Measurements from ENCODE around the gene ELFN1.
A peak's percentile ranks its signal among the peaks of the same experiment; 100 is the strongest.

ELFN1 gene

DNA sequence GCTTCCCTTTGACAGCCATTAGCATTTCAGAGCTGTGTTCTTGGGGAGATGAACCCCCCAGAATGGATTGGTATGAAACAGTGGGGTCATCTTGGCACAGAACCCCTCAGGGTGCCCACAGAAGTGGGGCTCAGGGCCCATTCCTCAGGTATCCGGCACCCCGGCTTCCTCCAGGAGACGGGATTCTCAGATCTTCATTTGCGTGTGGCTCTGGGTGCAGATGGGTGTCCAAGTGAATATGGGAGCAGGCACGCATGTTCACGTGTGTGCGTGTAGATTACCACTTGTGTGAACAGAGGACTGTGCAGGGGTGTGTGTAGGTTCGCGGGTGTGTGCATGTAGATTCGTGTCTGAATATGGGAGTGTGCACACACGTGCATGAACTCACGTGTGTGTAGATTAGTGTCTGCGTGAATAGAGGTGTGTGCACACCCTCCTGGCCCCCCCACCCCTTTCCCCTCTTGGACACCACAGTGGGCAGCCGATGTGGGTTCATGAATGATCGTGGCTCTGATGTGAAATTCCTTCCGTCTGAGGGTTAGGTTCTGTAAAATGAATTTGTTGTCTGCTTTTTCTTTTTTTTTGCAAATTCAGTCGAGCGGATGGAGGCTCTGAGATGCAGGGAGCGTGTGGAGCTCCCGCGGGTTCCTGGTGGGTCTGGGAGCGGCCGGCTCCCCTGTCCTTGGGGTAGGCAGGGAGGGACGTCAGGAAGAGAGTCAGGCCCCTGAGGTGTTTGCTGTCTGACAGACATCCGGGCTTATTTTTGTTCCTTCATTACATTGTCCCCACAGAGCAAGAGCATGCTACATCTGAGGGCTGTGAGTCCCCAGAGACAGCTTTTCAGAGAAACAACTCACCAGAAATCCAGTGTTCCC, 7.4 kb downstream of the ELFN1 start:
- no peak for DNase-seq

DNA sequence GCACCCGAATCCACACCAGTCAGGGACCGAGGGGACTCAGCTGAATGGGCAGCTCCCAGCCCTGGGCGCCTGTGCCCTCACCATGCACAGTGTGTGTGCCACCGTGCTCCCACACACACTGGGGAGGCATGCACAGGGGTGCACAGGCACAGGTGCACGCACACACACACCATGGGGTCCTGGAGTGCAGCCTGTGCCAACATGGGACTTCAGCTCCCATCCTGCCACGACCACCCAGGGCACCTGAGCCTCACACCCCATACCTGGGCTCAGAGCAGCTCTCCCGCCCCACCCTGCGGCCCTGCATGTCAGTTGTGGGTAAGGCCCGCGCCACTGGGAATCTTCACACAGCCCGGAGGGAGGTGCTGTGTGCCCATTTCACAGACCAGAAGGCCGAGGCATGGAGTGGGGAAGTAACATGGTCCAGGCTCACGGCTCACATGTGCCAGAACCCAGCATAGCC, 8.0 kb downstream of the ELFN1 start:
- no peak for DNase-seq

DNA sequence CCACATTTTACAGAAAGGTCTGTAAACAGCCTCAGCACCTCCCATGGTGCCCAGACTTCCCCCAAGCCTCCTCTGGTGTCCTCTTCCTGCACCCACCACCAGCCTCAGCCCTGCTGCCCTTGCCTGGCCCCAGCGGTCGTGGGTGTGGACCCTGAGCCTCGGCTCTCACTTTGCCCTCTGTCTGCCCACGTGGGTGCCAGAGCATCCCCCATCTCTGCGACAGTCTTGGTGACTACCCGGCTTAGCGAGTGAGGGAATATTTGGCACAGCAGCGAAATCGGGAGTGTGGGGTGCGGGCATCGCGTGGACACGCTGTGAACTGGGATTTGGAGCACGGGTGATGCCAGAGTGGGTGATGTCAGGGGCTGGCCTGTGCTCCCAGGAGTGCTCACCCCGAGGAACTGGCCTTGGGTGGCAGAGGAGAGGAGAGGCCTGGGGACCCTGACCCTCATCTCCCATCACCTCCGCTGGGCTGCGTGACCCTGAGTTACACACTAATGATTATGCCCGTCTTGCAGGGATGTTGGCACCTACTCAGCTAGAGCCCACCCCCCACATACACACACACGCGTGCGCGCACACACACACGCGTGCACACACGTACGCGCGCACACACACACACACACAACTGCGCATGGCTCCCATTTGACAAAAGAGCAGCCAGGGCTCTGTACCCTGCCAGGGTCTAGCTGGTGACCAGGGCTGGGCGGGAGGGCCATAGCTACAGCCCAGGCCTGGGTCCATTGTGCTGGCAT, 8.7 kb downstream of the ELFN1 start:
- DNase-seq, result no peak

DNA sequence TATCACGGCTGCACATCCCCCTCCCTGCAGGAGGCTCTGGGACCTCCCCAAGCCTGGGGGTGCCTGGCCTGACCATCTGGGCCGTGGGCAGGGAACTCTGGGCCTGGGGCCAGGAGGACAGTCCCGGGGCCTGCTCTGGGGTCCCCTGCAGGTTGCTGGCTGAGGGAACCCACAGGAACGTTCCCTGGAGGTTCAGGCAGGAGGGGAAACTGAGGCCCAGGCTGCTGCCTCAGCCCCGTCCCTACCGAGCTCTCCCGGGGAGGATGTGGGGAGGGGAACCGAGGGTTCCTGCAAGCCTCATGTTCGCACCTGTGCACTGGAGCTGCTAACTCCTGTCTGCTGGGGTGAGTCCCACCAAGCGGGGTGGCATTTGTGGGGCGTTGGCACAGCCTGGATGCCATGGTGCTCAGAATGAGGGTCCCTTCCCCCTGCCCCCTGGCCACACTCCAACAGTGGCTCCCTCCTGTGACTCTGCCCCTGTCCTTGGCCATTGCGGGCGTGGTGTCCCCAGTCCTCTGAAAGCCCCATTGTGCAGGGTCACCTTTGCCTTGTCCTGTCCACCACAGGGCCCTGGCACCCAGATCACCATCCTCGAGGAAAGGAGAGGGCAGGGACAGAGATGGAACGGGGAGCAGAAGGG, 9.4 kb downstream of the ELFN1 start:
- DNase-seq, result no peak

DNA sequence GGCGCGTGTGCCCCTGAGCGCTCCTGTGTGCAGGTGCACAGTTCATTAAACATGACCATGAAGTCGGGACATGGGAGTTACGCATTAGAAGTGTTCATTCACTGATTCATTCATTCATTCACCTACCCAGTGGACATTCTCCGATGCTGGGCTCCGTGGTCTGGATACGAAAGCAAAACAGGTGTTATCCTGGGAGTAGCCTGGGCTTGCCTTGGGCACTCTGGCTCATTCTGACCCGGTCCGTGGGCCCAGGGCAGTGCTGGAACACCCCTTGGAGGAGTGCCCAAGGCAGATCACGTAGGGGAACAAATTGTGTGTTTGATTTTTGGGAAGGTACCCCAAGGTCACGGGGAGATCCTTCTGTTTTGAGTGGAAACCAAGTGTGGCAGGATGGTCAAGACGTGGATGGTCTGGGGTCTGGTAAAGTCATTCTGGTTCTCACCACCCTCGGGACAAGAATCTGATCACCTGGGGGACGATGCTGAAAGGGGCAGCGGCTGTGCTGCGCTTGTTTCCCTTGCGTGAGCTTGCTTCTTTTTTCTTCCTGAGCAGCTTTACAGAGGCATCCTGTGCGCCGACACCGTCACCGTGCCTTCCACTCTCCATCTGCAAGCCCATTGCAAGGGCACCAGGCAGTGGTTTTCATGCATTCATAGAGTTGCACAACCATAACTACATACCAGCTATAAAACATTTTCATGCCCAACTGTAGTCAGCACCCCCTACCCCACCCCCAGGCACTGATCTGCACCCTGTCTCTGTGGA, 10.1 kb downstream of the ELFN1 start:
- DNase-seq, result no peak

DNA sequence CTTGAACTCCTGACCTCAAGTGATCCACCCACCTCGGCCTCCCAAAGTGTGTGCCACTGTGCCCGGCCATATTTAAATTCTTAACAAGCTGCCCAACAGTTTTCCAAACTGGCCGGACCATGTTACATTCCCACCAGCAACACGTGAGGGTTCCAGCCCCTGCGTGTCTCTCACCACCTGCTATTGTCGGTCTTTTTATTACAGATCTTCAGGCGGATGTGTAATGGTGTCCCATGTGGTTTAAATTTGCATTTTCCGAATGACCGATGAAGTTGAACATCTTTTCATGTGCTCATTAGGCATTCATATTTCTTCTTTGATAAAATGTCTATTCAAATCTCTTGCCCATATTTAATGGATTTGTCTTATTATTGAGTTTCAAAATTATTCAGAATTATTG, 11.5 kb downstream of the ELFN1 start:
- no peak for DNase-seq

DNA sequence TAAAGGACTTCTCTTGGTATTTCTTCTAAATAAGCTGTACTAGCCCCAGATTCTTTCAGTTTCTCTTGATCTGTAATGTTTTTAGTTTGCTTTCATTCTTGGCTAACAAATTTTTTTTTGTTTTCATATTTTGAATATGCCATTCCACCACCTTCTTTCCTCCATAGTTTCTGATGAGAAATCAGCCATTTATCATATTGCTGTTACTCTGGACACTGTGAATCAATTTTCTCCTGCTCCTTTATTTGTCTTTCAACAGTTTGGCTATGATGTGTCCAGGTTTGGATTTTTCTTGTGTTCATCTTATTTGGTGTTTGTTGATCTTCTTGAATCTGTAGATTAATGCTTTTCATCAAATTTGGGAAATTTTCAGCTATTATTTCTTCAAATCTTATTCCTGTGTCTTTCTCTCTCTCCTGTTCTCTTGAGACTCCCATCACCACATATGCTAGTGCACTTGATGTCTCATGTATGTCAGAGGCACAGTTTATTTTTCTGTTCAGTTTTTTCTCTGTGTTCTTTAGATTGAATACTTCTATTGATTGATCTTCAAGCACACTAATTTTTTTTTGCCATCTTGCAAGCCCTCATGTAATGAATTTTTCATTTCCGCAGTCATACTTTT, 15.0 kb downstream of the ELFN1 start:
- DNase-seq, result no peak

DNA sequence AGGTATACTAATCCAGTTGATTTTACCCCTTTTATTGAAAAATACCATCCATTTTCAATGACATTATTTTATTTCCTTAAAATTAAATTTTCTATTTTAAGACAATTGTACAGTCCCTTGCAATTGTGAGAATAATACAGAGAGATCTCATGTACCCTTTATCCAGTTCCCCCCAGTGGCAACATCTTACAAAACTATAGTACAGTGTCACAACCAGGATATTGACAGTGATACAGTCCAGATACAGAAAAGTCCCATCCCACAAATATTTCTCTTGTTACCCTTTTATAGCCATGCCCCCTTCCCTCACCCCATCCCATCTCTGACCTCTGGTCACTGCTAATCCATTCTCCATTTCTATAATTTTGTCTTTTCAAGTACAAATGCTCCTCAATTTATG, 18.5 kb downstream of the ELFN1 start:
- DNase-seq, result no peak

DNA sequence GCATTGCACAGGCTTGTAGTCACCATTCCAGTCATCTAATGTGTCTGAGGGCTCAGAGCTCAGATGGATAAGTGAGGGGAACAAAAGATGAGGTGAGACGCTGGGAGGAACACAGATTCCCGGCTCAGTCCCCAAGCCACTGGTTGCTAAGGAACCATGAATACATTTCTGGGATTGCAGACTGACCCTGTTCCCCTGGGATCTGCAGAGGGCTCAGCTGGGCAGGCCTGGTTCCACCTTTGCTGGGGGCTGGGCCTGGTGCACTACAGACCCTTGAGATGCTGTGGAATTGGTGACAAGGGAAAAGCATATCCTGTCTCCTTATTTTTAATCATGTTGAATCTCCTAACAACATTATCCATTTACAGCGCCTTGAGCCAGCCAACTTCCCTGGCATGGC, 19.2 kb downstream of the ELFN1 start:
- DNase-seq, result no peak

DNA sequence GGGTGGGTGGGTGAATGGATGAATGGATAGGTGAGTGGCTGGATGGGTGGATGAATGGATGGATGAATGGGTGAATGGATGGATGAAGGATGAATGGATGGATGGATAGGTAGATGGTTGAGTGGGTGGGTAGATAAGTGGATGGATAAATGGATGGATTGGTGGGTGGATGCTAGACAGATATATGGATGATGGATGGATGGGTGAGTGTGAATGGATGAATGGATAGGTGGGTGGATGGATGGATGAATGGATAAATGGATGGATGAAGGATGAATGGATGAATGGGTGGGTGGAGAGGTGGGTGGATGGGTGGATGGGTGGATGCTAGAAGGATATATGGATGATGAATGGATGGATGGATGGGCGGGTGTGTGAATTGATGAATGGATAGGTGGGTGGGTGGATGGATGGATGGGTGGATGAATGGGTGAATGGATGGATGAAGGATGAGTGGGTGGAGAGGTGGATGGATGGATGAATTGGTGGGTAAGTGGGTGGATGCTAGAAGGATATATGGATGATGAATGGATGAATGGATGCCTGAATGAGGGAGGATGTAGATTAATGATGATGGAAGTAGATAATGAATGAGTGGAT, 20.4 kb downstream of the ELFN1 start:
- no peak for DNase-seq

DNA sequence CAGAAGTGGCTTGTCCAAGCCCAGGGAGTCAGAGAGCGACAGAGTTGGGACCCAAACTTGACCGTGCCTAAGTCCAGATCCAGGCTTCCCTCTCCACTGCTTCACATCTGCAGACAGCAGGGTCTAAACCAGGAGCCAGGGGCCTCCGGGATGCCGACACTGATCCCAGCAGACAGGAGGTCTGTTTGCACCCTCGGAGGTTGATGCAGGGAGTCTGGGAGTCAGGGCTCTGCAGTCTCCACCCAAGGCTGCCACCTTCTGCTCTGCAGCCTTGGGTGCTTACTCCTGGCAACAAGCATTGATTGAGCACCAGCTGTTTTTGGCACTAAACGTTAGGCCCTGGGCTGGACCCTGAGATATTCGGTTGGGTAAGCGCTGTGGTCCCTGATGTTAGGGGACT, 21.0 kb downstream of the ELFN1 start:
- DNase-seq, result no peak

DNA sequence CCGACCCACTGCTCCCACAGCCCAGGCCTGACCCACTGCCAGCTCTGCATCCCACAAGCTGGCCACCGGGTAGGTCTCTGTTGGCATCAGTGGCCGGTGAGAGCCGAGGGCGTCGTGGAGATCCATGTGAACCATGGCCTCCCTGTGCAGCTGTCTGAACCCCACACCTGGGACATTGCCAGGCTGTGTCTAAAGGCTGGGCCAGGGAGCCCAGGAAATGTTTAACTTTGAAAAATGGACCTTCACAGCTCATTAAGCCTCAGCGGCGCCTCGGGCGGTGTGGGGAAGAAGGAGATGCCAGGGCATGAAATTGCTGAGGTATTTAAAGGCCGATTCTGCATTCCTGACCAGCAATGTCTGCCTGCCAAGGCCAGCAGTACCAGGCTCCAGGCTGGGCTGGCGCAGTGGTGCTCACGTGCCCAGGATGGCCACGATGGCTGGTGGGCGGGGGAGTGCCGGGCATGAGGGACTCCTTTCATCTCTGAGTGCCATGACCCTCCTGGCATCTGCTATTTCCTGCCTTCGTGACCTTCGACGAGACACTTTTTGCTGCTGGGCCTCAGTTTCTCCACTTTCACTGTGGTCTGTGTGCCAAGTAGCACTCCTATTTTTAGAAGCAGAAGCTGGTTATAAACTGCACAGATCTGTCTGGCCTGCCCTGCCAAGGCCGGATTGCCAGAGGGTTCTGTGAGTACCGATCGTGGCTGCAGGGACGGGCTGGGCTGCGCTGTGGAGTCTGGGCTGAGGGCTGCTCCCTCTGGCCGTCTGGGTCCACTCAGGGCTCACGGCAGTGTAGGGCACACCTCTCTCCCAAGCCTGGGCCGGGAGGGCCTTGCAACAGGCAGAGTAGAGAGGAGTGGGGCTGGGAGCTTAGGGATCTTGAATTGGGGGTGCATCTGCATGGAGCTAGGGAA, 21.8 kb downstream of the ELFN1 start:
- DNase-seq, result no peak

DNA sequence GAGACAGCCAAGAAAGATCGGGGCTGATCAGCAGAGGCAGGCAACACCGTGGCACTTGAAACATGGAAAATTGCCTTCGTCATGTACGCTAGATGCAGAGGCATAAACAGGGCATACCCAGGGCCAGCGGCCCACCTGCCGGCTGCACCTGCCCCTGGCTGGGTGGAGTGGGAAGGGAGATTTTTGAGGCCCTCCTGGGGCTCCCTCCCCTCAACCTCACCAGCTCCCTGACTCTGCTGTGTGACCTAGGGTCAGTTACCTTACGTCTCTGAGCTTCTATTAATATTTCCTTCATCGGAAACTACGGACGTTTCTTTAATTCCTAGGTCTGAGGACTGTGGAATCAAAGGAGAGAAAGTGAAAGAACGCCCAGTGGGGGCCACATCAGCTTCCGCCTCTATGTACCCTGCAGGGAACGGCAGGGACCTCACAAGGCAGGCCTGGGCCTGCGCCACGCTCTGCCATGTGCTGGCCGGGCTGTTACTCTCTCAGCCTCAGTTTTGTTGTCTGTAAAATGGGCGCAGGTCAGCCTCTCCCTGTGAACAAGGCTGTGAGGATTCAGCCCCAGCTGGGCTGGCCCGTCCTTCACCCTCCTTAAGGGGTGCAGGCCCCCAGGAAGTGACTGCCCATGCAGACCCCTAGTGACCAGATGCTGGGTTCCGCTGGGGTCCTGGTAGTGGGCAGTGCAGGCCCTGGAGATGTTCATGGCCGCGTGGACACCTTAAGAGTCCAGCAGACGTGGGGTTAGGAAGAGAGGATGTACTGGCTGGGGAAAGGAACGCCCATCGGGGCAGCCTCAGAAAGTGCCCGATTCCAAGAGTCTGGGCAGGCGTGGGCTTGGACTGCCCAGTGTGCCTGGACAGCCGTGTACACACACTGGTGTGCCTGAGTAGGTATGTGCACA, 22.7 kb downstream of the ELFN1 start:
- DNase-seq, result no peak

DNA sequence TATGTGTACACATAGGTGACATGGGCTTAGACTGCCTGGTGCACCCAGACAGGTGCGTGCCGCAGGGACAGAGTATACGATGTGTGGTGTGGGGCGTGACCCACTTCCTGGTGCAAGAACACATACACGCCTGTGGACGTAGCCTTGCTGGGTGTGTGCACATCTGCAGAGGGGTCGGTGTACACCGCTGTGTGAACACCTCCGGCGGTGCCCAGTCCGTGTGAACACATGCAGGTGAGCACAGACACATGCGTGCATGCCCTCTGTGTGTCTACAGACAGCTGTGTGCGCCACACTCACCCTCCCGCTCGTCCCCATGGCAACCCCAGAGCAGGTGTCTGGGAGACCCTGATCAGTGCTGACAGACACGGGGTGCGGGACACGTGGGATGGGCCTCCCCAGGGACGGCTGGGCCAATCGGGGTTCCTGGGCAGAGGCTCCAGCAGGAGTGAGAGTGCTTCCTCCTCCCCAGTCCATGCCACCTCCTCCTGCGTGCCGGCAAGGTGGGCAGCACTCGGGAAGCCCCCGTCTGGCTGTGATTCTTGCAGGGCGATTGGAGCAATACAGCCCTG, 23.4 kb downstream of the ELFN1 start:
- DNase-seq, result no peak

DNA sequence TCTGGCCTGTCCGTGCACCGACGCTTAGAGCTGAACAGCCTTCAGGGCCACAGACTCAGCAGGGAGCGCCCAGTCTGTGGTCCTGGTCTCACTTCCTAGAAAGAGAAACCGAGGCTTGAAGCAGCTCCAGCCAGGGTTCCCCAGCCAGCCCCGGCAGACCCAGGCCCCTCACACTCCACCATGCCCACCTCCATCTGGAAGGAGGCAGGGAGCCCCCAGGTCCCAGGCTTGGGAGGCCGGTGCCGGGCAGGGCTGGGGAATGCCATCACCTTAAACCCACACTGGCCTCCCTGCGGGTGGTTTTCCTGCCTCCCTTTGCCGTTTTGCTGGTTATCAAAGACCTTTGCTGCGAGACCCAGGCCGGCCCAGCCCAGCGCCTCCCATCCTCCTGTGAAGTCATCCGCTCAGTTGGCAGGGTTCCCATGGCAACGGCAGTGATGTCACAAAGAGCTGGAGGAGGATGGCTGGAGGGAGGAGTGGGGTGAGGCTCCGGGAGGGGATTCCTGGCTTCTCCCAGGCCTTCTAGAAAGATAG, 24.0 kb downstream of the ELFN1 start:
- DNase-seq, result peak; percentile 73

DNA sequence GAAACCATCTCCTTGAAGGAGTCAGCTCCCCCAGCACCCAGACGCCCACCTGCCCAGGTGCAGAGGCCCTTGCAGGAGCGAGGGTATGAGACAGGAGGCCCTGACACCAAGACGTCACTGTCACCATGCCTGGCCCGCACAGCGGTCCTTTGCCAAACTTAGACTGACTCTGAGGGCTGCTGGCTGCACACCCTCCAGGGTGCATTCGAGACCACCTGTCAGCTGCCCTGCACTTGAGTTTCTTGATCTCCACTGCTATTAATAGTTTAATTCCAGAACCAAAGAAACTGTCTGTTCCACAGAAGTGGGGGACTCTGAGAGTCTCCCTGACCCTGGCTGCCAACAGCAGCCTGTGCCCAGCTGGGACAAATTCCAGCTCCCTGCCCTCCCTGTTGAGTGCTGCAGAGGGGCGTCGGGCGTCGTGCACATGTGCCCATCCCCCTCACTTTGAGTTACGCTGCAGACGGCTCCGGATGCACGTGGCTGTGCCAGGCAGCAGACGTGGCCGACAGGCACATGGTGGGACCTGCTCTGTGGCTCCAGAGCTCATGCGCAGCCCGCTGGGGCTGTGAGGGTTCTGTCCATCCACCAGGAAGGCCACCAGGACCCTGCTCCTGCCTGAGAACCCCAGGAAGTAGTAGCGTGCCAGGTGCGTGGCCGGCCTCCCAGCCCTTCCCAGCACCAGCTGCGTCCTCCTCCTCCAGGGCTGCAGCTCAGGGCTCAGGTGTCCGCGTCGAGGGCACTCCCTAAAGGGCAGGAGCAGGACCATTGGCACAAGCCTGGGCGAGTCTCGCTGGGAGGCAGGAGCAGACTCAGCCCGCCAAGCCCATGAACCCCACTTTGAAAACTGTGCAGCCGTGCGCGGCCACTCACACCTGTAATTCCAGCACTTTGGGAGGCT, 24.8 kb downstream of the ELFN1 start:
- no peak for DNase-seq

DNA sequence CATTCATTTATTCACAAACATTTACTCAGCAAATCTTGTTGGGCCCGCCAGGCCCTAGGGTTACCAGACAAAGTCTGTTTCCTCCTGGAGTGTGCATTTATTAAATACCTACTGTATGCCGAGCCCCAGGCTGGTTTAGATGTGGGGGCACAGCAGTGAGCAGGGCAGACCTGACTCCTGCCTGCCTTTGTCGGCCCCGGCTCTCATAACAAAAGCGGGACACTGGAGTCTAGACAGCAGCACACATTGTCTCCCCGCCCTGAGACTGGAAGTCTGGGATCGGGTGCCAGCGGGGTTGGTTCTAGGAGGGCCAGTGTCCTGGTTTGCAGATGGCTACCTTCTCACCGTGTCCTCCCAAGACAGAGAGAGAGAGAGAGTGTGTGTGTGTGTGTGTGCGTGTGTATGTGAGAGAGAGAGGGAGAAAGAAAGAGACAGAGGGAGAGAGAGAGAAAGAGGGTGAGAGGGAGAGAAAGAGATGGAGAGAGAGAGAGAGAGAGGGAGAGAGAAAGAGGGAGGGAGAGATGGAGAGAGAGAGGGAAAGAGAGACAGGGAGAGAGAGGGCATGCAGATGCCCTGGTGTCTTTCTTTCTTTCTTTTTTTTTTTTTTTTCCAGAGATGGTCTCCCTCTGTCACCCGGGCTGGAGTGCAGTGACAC, 25.9 kb downstream of the ELFN1 start:
- DNase-seq, result no peak

Data from fibroblast of skin of back (primary cell).